HepG2 (cell line): ENCODE data around the gene NOP56. TPM values are rescaled to one million over a fixed set of nuclear protein-coding genes. Genes with fewer than 3 reads are reported as not detected.

ENCODE experiments used
- ARID3A ChIP-seq: IDR thresholded peaks from 2 replicates; pipeline ENCODE4 v1.6.1; 2012; ENCODE audit warnings: low read depth, low read length, improper control_type of control experiment
- DMTF1 ChIP-seq: sonication (generic); formaldehyde crosslinking; IDR thresholded peaks from 2 replicates; pipeline ENCODE4 v1.4.0; 2020; ENCODE audit warnings: mild to moderate bottlenecking, missing genetic modification reagents
- FOXC1 ChIP-seq: sonication (generic); formaldehyde crosslinking; IDR thresholded peaks from 2 replicates; pipeline ENCODE4 v1.8.0; 2022; ENCODE audit warnings: mild to moderate bottlenecking, missing genetic modification reagents, borderline replicate concordance
- HBP1 ChIP-seq: IDR thresholded peaks from 2 replicates; pipeline ENCODE4 v1.6.1; 2016; ENCODE audit warnings: low read depth, control low read depth
- HOMEZ ChIP-seq: IDR thresholded peaks from 2 replicates; pipeline ENCODE4 v1.6.1; 2016; ENCODE audit warnings: low read depth
- LCORL ChIP-seq, 2 experiments: fragments of 450-650 bp in 1 of 2; sonication (generic) in 1 of 2; formaldehyde crosslinking in 1 of 2; IDR thresholded peaks; 2 replicates each; pipeline versions ENCODE4 v1.5.0 to v1.6.1; 2017 to 2020; ENCODE audit warnings: antibody characterized with exemption in 1 of 2, missing genetic modification reagents in 1 of 2
- MATR3 ChIP-seq: sonication (generic); formaldehyde crosslinking; IDR thresholded peaks from 2 replicates; pipeline ENCODE4 v1.4.0; 2020; ENCODE audit warnings: missing genetic modification reagents
- MED13 ChIP-seq: sonication (generic); formaldehyde crosslinking; IDR thresholded peaks from 2 replicates; pipeline ENCODE4 v1.5.0; 2020; ENCODE audit warnings: missing genetic modification reagents
- POGZ ChIP-seq: sonication (generic); formaldehyde crosslinking; IDR thresholded peaks from 2 replicates; pipeline ENCODE4 v1.4.0; 2020; ENCODE audit warnings: mild to moderate bottlenecking, missing genetic modification reagents
- RORA ChIP-seq: sonication (generic); formaldehyde crosslinking; IDR thresholded peaks from 2 replicates; pipeline ENCODE4 v1.5.0; 2020; ENCODE audit warnings: mild to moderate bottlenecking, missing genetic modification reagents, moderate library complexity
- SNAPC2 ChIP-seq: sonication (generic); formaldehyde crosslinking; IDR thresholded peaks from 2 replicates; pipeline ENCODE4 v1.8.1; 2022; ENCODE audit warnings: mild to moderate bottlenecking, missing genetic modification reagents
- THAP11 ChIP-seq: IDR thresholded peaks from 2 replicates; pipeline ENCODE4 v1.6.1; 2016; ENCODE audit warnings: missing biosample characterization, missing genetic modification reagents
- ZBTB7B ChIP-seq: sonication (generic); formaldehyde crosslinking; IDR thresholded peaks from 2 replicates; pipeline ENCODE4 v1.4.0; 2020; ENCODE audit warnings: missing genetic modification reagents
- ZFP37 ChIP-seq: sonication (generic); formaldehyde crosslinking; IDR thresholded peaks from 2 replicates; pipeline ENCODE4 v1.4.0; 2020; ENCODE audit warnings: missing genetic modification reagents, borderline replicate concordance
- ZMYM3 ChIP-seq: sonication (generic); formaldehyde crosslinking; IDR thresholded peaks from 2 replicates; pipeline ENCODE4 v1.5.1; 2020; ENCODE audit warnings: mild to moderate bottlenecking, missing genetic modification reagents
- ZNF101 ChIP-seq: sonication (generic); formaldehyde crosslinking; IDR thresholded peaks from 2 replicates; pipeline ENCODE4 v1.4.0; 2020; ENCODE audit warnings: mild to moderate bottlenecking, low read depth, missing genetic modification reagents, borderline replicate concordance
- ZNF160 ChIP-seq: sonication (generic); formaldehyde crosslinking; IDR thresholded peaks from 2 replicates; pipeline ENCODE4 v1.8.0; 2022; ENCODE audit warnings: mild to moderate bottlenecking, inconsistent platforms, missing genetic modification reagents
- ZNF414 ChIP-seq: sonication (generic); formaldehyde crosslinking; IDR thresholded peaks from 2 replicates; pipeline ENCODE4 v1.5.0; 2020; ENCODE audit warnings: missing genetic modification reagents
- ZNF446 ChIP-seq: sonication (generic); formaldehyde crosslinking; IDR thresholded peaks from 2 replicates; pipeline ENCODE4 v1.5.0; 2020; ENCODE audit warnings: mild to moderate bottlenecking, missing genetic modification reagents
- ZNF564 ChIP-seq: sonication (generic); formaldehyde crosslinking; IDR thresholded peaks from 2 replicates; pipeline ENCODE4 v1.8.1; 2023; ENCODE audit warnings: mild to moderate bottlenecking, missing genetic modification reagents
- ZNF781 ChIP-seq: sonication (generic); formaldehyde crosslinking; IDR thresholded peaks from 2 replicates; pipeline ENCODE4 v1.5.1; 2020; ENCODE audit warnings: borderline replicate concordance, mild to moderate bottlenecking, missing genetic modification reagents; ENCODE audit errors: not compliant biosample characterization
- polyA plus RNA-seq, 8 experiments: library from polyadenylated mRNA; depleted of rRNA in 3 of 8; stranded (reverse) in 7 of 8; unstranded in 1 of 8; fragments of >200 nt; fragmentation: Illumina TruSeq in 4 of 8; extraction: Trizol in 4 of 8; gene quantifications; 2 replicates each; pipeline versions ENCODE4 v1.2.1 to v1.2.3, GENCODE V29; 2011 to 2016; ENCODE audit warnings: low read depth in 4 of 8, missing spikeins in 1 of 8, mixed read lengths in 1 of 8; ENCODE audit not compliant: insufficient read depth in 1 of 8
- total RNA-seq, 5 experiments: library from RNA; depleted of rRNA; stranded (reverse); fragments of >200 nt; fragmentation: Illumina TruSeq; extraction: Trizol; gene quantifications; 2 replicates each; pipeline ENCODE4 v1.2.3, GENCODE V29; 2016; ENCODE audit warnings: low read depth in 1 of 5

The NOP56 gene
- total and polyA plus RNA-seq, 2 of the 13 experiments (the other 11 are each of a cell fraction or from before 2014, with no cell fraction given), result 369 to 1,116 TPM

GRCh38 chr20:2651772-2652723 lies at the start of gene NOP56 (continued):
- no peak for TF ChIP-seq ARID3A
- TF ChIP-seq POGZ (CRISPR knock-in tag), result peak; percentile 92
- peak; percentile 41; the same call in 1 of the 2 replicates for TF ChIP-seq MED13
- TF ChIP-seq SNAPC2 (CRISPR knock-in tag), result peak; percentile 65; the same call in 1 of the 2 replicates
- TF ChIP-seq ZNF101 (CRISPR knock-in tag), result 0 out of 2 replicates have a peak, but pooled peaks have one; percentile 31
- no peak for TF ChIP-seq LCORL (IDR thresholded peaks at IDR 0.05)
- peak; percentile 30 for TF ChIP-seq LCORL (CRISPR knock-in tag; IDR thresholded peaks at IDR 0.05)
- peak; percentile 61 for TF ChIP-seq ZMYM3
- peak; percentile 91 for TF ChIP-seq FOXC1
- 0 out of 2 replicates have a peak, but pooled peaks have one; percentile 9 for TF ChIP-seq HOMEZ (CRISPR knock-in tag)
- peak; percentile 27; the same call in 1 of the 2 replicates for TF ChIP-seq DMTF1 (CRISPR knock-in tag)
- peak; percentile 92 for TF ChIP-seq HBP1 (CRISPR knock-in tag)
- peak; percentile 87 for TF ChIP-seq THAP11
- peak; percentile 49 for TF ChIP-seq ZBTB7B (CRISPR knock-in tag)
- peak; percentile 67 for TF ChIP-seq ZNF564
- no peak for TF ChIP-seq RORA (CRISPR knock-in tag)
- no peak for TF ChIP-seq ZFP37 (CRISPR knock-in tag)
- TF ChIP-seq ZNF414, result peak; percentile 63; the same call in 1 of the 2 replicates
- peak; percentile 91 for TF ChIP-seq ZNF160 (CRISPR knock-in tag)
- peak; percentile 94 for TF ChIP-seq ZNF781
- peak; percentile 88; the same call in 1 of the 2 replicates for TF ChIP-seq ZNF446 (CRISPR knock-in tag)
- no peak for TF ChIP-seq MATR3 (CRISPR knock-in tag)
